Measurements from ENCODE around the gene PRR5. TPM values are rescaled to one million over a fixed set of nuclear protein-coding genes. Genes with fewer than 3 reads are reported as not detected.

Gene PRR5
- total and polyA plus RNA-seq, 2 of the 13 experiments (the other 11 are each of a cell fraction or from before 2014, with no cell fraction given): 11.6 to 27.5 TPM

GRCh38 chr22:44701824-44702478 lies at the start of gene PRR5 (continued):
- no peak for TF ChIP-seq ZNF839 (CRISPR knock-in tag; IDR thresholded peaks at IDR 0.05; ENCODE audit: borderline replicate concordance)
- 0 out of 2 replicates have a peak, but pooled peaks have one; percentile 29 for TF ChIP-seq ZNF205 (CRISPR knock-in tag; IDR thresholded peaks at IDR 0.05)
- TF ChIP-seq, protein P1, sequence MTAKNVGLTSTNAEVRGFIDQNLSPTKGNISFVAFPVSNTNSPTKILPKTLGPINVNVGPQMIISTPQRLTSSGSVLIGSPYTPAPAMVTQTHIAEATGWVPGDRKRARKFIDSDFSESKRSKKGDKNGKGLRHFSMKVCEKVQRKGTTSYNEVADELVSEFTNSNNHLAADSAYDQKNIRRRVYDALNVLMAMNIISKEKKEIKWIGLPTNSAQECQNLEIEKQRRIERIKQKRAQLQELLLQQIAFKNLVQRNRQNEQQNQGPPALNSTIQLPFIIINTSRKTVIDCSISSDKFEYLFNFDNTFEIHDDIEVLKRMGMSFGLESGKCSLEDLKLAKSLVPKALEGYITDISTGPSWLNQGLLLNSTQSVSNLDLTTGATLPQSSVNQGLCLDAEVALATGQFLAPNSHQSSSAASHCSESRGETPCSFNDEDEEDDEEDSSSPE (CRISPR knock-in tag; IDR thresholded peaks at IDR 0.05): peak; percentile 62; the same call in 1 of the 2 replicates
- TF ChIP-seq BHLHE40 (IDR thresholded peaks at IDR 0.05; ENCODE audit: low read length): peak; percentile 69
- TF ChIP-seq, protein P2, sequence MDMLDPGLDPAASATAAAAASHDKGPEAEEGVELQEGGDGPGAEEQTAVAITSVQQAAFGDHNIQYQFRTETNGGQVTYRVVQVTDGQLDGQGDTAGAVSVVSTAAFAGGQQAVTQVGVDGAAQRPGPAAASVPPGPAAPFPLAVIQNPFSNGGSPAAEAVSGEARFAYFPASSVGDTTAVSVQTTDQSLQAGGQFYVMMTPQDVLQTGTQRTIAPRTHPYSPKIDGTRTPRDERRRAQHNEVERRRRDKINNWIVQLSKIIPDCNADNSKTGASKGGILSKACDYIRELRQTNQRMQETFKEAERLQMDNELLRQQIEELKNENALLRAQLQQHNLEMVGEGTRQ (IDR thresholded peaks at IDR 0.05; ENCODE audit: low read depth, low read length): peak; percentile 58; the same call in 1 of the 2 replicates
- TF ChIP-seq, protein P2 (CRISPR knock-in tag; IDR thresholded peaks at IDR 0.05; ENCODE audit: borderline replicate concordance): no peak
- peak; percentile 46; the same call in 1 of the 2 replicates for TF ChIP-seq ARID5B (CRISPR knock-in tag; IDR thresholded peaks at IDR 0.05)
- no peak for TF ChIP-seq CC2D1A (CRISPR knock-in tag; IDR thresholded peaks at IDR 0.05)
- peak; percentile 92 for TF ChIP-seq MAX (IDR thresholded peaks at IDR 0.05)
- TF ChIP-seq TP53 (CRISPR knock-in tag; conservative IDR thresholded peaks at IDR 0.05): no peak
- no peak for TF ChIP-seq SIN3B (IDR thresholded peaks at IDR 0.05; ENCODE audit: low read length)
- TF ChIP-seq SP1 (IDR thresholded peaks at IDR 0.05): no peak
- TF ChIP-seq SP1 (CRISPR knock-in tag; IDR thresholded peaks at IDR 0.05): peak; percentile 68
- no peak for TF ChIP-seq PAX8 (CRISPR knock-in tag; IDR thresholded peaks at IDR 0.05; ENCODE audit: borderline replicate concordance)
- no peak for TF ChIP-seq ZNF160 (CRISPR knock-in tag; IDR thresholded peaks at IDR 0.05)
- TF ChIP-seq MED1 (CRISPR knock-in tag; IDR thresholded peaks at IDR 0.05): peak; percentile 38; the same call in 1 of the 2 replicates
- TF ChIP-seq TAF1 (CRISPR knock-in tag; IDR thresholded peaks at IDR 0.05): peak; percentile 28; the same call in 1 of the 2 replicates
- peak; percentile 43; the same call in 1 of the 2 replicates for TF ChIP-seq ZNF777 (CRISPR knock-in tag; IDR thresholded peaks at IDR 0.05)
- TF ChIP-seq RNF2 (conservative IDR thresholded peaks at IDR 0.05; ENCODE audit: low read depth): peak; percentile 29; the same call in 1 of the 2 replicates
- peak; percentile 11; the same call in 1 of the 2 replicates for TF ChIP-seq ZNF563 (CRISPR knock-in tag; IDR thresholded peaks at IDR 0.05)
- no peak for TF ChIP-seq ZNF138 (CRISPR knock-in tag; IDR thresholded peaks at IDR 0.05; ENCODE audit: low read depth)
- no peak for TF ChIP-seq CEBPG (CRISPR knock-in tag; IDR thresholded peaks at IDR 0.05)
- 0 out of 2 replicates have a peak, but pooled peaks have one; percentile 32 for TF ChIP-seq ZNF768 (CRISPR knock-in tag; IDR thresholded peaks at IDR 0.05)
- no peak for TF ChIP-seq ZZZ3 (CRISPR knock-in tag; IDR thresholded peaks at IDR 0.05; ENCODE audit: borderline replicate concordance)
- TF ChIP-seq KAT8 (CRISPR knock-in tag; IDR thresholded peaks at IDR 0.05): 0 out of 2 replicates have a peak, but pooled peaks have one; percentile 41
